ENCODE data around the gene KCNJ4.

KCNJ4 gene

DNA sequence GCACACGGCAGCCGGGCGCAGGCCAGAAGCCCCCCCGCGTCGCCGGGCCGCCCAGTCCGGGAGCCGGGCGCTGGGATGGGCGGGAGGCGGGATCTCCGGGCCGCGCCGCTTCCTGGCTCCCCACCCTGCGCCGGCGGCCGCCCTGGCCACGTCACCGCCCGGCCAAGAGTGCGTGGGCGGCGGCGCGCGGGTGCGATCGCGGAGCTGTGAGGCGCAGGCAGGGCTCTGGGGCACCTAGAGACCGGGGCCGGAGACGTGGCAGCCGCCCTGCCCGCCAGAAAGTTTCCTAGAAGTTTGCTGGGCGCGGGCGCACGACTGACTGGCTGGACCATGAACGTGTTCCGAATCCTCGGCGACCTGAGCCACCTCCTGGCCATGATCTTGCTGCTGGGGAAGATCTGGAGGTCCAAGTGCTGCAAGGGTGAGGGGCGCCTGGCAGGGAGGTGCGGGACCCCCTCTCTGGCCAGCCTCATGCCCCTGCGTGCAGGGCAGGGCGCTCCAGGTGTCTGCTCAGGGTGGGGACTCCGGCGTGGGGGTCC lies 13.0 kb upstream of the KCNJ4 start, which contains the start of gene KDELR3:
TSS of gene KDELR3 (plus strand) at position 193 of the 539 bp plus-strand sequence. CDS start at position 331, 138 bp downstream.
- no peaks in the 10 kb centered on the region for H3K27me3 ChIP-seq (ENCODE audit: insufficient read depth, low read length)
- peaks cover 2% of the 10 kb centered on the region for H3K9me3 ChIP-seq (ENCODE audit: insufficient read depth, low read depth, low read length)
- H3K4me2 ChIP-seq (ENCODE audit: low read length) = peak within 1 kb of the TSS; percentile 68
- peaks cover 6% of the 10 kb centered on the region for H3K79me2 ChIP-seq (ENCODE audit: control insufficient read depth, insufficient read depth, low read length, poor library complexity)
- no CpG with 5 or more reads among the region's 53 CpGs for WGBS (ENCODE audit: extremely low coverage, insufficient coverage, insufficient read length)
- no peak within 1 kb of the TSS for H3K23ac ChIP-seq (ENCODE audit: low read length)
- H2AFZ ChIP-seq (ENCODE audit: insufficient read depth, low read length, poor library complexity) = peak within 1 kb of the TSS; percentile 74
- H2BK5ac ChIP-seq (ENCODE audit: low read depth, low read length, poor library complexity) = no peak within 1 kb of the TSS
- peak within 1 kb of the TSS; percentile 69 for H3K18ac ChIP-seq (ENCODE audit: low read length)
- H2BK120ac ChIP-seq (ENCODE audit: insufficient read depth, low read length, poor library complexity) = peak within 1 kb of the TSS; percentile 69
- H3K36me3 ChIP-seq (ENCODE audit: control insufficient read depth in 1 of 2, insufficient read depth in 2 of 2, low read length in 2 of 2) = no peaks in the 10 kb centered on the region
- H3K14ac ChIP-seq (ENCODE audit: low read length) = peak within 1 kb of the TSS; percentile 93
- H3K4ac ChIP-seq (ENCODE audit: low read depth, low read length) = peak within 1 kb of the TSS; percentile 77
- H2AK5ac ChIP-seq (ENCODE audit: low read length) = peak within 1 kb of the TSS; percentile 65
- H3K4me3 ChIP-seq (ENCODE audit: low read depth, low read length) = peak within 1 kb of the TSS; percentile 68
- H4K91ac ChIP-seq (ENCODE audit: low read depth, low read length) = peak within 1 kb of the TSS; percentile 89
- H4K8ac ChIP-seq (ENCODE audit: low read depth, low read length) = peak within 1 kb of the TSS; percentile 92
- H4K12ac ChIP-seq (ENCODE audit: low read depth, low read length) = peak within 1 kb of the TSS; percentile 86
- H3K9ac ChIP-seq (ENCODE audit: low read length) = peak within 1 kb of the TSS; percentile 20
- peaks cover 7 to 14% of the 10 kb centered on the region in 2 experiments for H3K4me1 ChIP-seq (ENCODE audit: control insufficient read depth in 1 of 2, insufficient read depth in 2 of 2, low read length in 2 of 2)
- H3K79me1 ChIP-seq (ENCODE audit: low read length) = peaks cover 6% of the 10 kb centered on the region
- no peak within 1 kb of the TSS for H3K27ac ChIP-seq (ENCODE audit: low read depth, low read length)
- peak within 1 kb of the TSS; percentile 55 for H2BK12ac ChIP-seq (ENCODE audit: low read length)
- peak; percentile 62 to 82 for DNase-seq

DNA sequence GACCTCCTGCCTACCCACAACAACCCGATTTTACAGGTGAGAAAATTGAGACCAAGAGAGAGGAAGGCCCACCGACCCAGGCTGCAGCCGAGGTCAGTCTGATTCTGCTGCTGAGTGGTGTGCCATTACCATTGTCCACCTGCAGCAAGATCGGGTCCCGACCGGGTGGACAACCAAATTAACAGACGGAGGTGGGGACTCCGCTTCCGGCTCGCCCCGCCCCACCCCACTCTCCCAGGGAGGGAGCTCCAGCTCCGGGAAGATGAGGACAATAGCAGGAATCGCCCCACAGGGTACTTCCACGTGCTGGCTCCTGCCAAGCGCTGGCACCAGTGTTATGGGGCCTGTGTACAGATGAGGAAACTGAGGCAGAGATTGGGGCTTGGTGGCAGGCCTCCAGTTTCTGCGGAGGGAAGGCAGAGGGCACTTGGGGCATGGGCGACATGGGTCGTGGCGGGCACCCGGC lies 12.5 kb upstream of the KCNJ4 start:
- H3K9ac ChIP-seq (ENCODE audit: low read length) = no peak overlapping the region
- peak overlapping the region; percentile 75 for H3K14ac ChIP-seq (ENCODE audit: low read length)
- peak overlapping the region; percentile 56 for H4K91ac ChIP-seq (ENCODE audit: low read depth, low read length)
- H3K27me3 ChIP-seq (ENCODE audit: insufficient read depth, low read length) = no peaks in the 10 kb centered on the region
- WGBS (ENCODE audit: extremely low coverage, insufficient coverage, insufficient read length) = no CpG with 5 or more reads among the region's 20 CpGs
- DNase-seq = peak in 1 of 2 donors; percentile 47
- no peak overlapping the region for H2BK5ac ChIP-seq (ENCODE audit: low read depth, low read length, poor library complexity)
- H3K4me1 ChIP-seq (ENCODE audit: control insufficient read depth in 1 of 2, insufficient read depth in 2 of 2, low read length in 2 of 2) = peaks cover 7 to 14% of the 10 kb centered on the region in 2 experiments
- H2AK5ac ChIP-seq (ENCODE audit: low read length) = peak overlapping the region; percentile 0
- H3K79me1 ChIP-seq (ENCODE audit: low read length) = peaks cover 6% of the 10 kb centered on the region
- peak overlapping the region; percentile 57 for H2AFZ ChIP-seq (ENCODE audit: insufficient read depth, low read length, poor library complexity)
- peaks cover 2% of the 10 kb centered on the region for H3K9me3 ChIP-seq (ENCODE audit: insufficient read depth, low read depth, low read length)
- H4K12ac ChIP-seq (ENCODE audit: low read depth, low read length) = peak overlapping the region; percentile 86
- peak overlapping the region; percentile 68 for H3K4me2 ChIP-seq (ENCODE audit: low read length)
- no peaks in the 10 kb centered on the region for H3K36me3 ChIP-seq (ENCODE audit: control insufficient read depth in 1 of 2, insufficient read depth in 2 of 2, low read length in 2 of 2)
- H3K4ac ChIP-seq (ENCODE audit: low read depth, low read length) = no peak overlapping the region
- H3K18ac ChIP-seq (ENCODE audit: low read length) = peak overlapping the region; percentile 53
- peak overlapping the region; percentile 92 for H4K8ac ChIP-seq (ENCODE audit: low read depth, low read length)
- H2BK12ac ChIP-seq (ENCODE audit: low read length) = no peak overlapping the region
- peak overlapping the region; percentile 68 for H3K4me3 ChIP-seq (ENCODE audit: low read depth, low read length)
- H2BK120ac ChIP-seq (ENCODE audit: insufficient read depth, low read length, poor library complexity) = peak overlapping the region; percentile 37
- peaks cover 6% of the 10 kb centered on the region for H3K79me2 ChIP-seq (ENCODE audit: control insufficient read depth, insufficient read depth, low read length, poor library complexity)
- no peak overlapping the region for H3K23ac ChIP-seq (ENCODE audit: low read length)
- no peak overlapping the region for H3K27ac ChIP-seq (ENCODE audit: low read depth, low read length)

DNA sequence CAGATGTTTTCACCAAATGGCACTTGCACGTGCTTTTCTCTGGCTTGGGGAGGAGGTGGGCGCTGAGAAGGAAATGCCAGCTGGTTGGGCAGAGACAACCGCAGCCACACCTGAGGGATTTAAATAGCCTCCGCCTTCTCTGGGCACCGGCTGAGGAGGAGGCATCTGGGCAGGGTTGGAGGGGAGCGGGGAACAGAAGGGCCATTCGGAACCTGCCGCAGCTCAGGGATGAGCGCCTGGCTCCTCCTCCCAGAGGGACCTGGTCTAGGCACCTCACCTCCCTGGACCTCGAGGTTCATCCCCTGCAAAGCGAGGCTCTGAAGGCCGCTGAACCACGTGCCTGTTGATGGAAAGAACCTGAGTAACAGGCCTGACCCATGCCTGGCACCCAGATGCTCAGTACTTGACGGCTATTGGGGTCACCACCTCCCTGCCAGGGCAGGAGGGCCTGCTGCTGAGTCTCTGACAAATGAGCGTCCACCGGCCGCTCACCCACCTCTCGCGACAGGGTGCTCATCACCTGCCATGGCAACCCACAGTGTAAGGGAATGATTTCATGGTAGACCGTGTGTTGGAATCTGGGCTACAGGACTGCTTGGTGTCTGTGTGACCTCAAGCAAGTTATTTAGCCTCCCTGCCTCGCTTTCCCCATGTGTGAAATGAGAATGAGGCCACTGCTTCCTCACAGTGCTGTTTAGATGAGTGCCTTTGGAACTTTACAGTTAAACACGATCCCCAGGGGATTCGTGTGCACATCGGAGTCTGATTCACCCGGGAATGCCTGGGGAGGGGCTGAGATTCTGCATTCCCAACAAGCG lies 10.9 kb upstream of the KCNJ4 start:
- Histone ChIP-seq H3K23ac (ENCODE audit: low read length) (no peak overlapping the region), H2BK5ac (ENCODE audit: low read depth, low read length, poor library complexity) (no peak overlapping the region), H2BK120ac (ENCODE audit: insufficient read depth, low read length, poor library complexity) (no peak overlapping the region), H4K91ac (ENCODE audit: low read depth, low read length) (no peak overlapping the region), H3K18ac (ENCODE audit: low read length) (no peak overlapping the region), H3K4me1 (ENCODE audit: control insufficient read depth in 1 of 2, insufficient read depth in 2 of 2, low read length in 2 of 2) (peaks cover 7 to 19% of the 10 kb centered on the region in 2 experiments), H3K4me2 (ENCODE audit: low read length) (no peak overlapping the region), H3K14ac (ENCODE audit: low read length) (no peak overlapping the region), H3K27ac (ENCODE audit: low read depth, low read length) (no peak overlapping the region), H3K9me3 (ENCODE audit: insufficient read depth, low read depth, low read length) (peaks cover 2% of the 10 kb centered on the region), H3K79me1 (ENCODE audit: low read length) (peaks cover 6% of the 10 kb centered on the region), H2AFZ (ENCODE audit: insufficient read depth, low read length, poor library complexity) (no peak overlapping the region), H3K4me3 (ENCODE audit: low read depth, low read length) (no peak overlapping the region), H3K36me3 (ENCODE audit: control insufficient read depth in 1 of 2, insufficient read depth in 2 of 2, low read length in 2 of 2) (no peaks in the 10 kb centered on the region), H2BK12ac (ENCODE audit: low read length) (no peak overlapping the region), H3K9ac (ENCODE audit: low read length) (no peak overlapping the region), H3K27me3 (ENCODE audit: insufficient read depth, low read length) (no peaks in the 10 kb centered on the region), H4K8ac (ENCODE audit: low read depth, low read length) (no peak overlapping the region), H2AK5ac (ENCODE audit: low read length) (no peak overlapping the region), H4K12ac (ENCODE audit: low read depth, low read length) (no peak overlapping the region), H3K79me2 (ENCODE audit: control insufficient read depth, insufficient read depth, low read length, poor library complexity) (peaks cover 6% of the 10 kb centered on the region), H3K4ac (ENCODE audit: low read depth, low read length) (no peak overlapping the region)
- no CpG with 5 or more reads among the region's 26 CpGs for WGBS (ENCODE audit: extremely low coverage, insufficient coverage, insufficient read length)
- DNase-seq = no peak

DNA sequence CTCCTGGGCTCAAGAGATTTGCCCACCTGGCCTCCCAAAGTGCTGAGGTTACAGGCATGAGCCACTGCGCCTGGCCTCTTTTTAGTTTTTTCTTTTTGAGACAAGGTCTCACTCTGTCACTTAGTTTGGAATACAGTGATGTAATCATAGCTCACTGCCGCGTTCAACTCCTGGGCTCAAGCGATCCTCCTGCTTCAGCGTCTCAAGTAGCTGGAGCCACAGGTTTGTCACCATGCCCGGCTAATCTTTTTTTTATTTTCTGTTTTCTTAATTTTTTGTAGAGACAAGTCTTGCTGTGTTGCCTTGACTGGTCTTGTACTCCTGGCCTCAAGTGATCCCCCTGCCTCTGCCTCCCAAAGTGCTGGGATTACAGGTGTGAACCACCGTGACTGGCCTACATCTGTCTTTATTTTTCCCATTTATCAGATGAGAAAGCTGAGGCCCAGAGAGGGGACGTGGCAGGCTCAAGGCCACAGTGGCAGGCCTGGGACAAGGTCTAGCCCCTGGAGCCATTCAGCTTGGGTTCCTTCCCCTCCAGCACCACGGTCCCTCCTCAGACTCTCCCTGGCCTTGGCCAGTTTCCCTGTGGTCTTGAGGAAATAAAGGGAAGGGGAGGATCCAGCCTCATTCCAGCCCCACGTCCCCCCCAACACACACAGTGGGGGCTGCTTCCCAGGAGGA lies 10.1 kb upstream of the KCNJ4 start:
- no peak overlapping the region for H2AFZ ChIP-seq (ENCODE audit: insufficient read depth, low read length, poor library complexity)
- DNase-seq = no peak

More for the DNA sequence above, 10.1 kb upstream of the KCNJ4 start:
- Histone ChIP-seq H3K4me2 (ENCODE audit: low read length) (no peak overlapping the region), H3K9ac (ENCODE audit: low read length) (no peak overlapping the region), H2AK5ac (ENCODE audit: low read length) (no peak overlapping the region), H3K36me3 (ENCODE audit: control insufficient read depth in 1 of 2, insufficient read depth in 2 of 2, low read length in 2 of 2) (no peaks in the 10 kb centered on the region), H3K9me3 (ENCODE audit: insufficient read depth, low read depth, low read length) (peaks cover 2% of the 10 kb centered on the region), H3K4ac (ENCODE audit: low read depth, low read length) (no peak overlapping the region), H2BK5ac (ENCODE audit: low read depth, low read length, poor library complexity) (no peak overlapping the region), H3K27ac (ENCODE audit: low read depth, low read length) (no peak overlapping the region), H4K12ac (ENCODE audit: low read depth, low read length) (no peak overlapping the region), H3K18ac (ENCODE audit: low read length) (no peak overlapping the region), H3K79me1 (ENCODE audit: low read length) (peaks cover 6% of the 10 kb centered on the region), H3K79me2 (ENCODE audit: control insufficient read depth, insufficient read depth, low read length, poor library complexity) (peaks cover 6% of the 10 kb centered on the region), H3K23ac (ENCODE audit: low read length) (no peak overlapping the region), H3K4me3 (ENCODE audit: low read depth, low read length) (no peak overlapping the region), H2BK120ac (ENCODE audit: insufficient read depth, low read length, poor library complexity) (no peak overlapping the region), H3K27me3 (ENCODE audit: insufficient read depth, low read length) (no peaks in the 10 kb centered on the region), H4K8ac (ENCODE audit: low read depth, low read length) (no peak overlapping the region), H3K14ac (ENCODE audit: low read length) (no peak overlapping the region), H3K4me1 (ENCODE audit: control insufficient read depth in 1 of 2, insufficient read depth in 2 of 2, low read length in 2 of 2) (peaks cover 7 to 19% of the 10 kb centered on the region in 2 experiments), H4K91ac (ENCODE audit: low read depth, low read length) (no peak overlapping the region), H2BK12ac (ENCODE audit: low read length) (no peak overlapping the region)
- WGBS (ENCODE audit: extremely low coverage, insufficient coverage, insufficient read length) = no CpG with 5 or more reads among the region's 10 CpGs

Data from trophoblast cell (in vitro differentiated cells and primary cell).